GM13976 (cell line): Measurements from ENCODE around the gene PTPRO.

Experiments used
- DNase-seq: peaks from one replicate; pipeline ENCODE4 v3.0.0; 2012; ENCODE audit warnings: low spot score
- in situ Hi-C: fragments of 300-500 bp; cut with MboI; formaldehyde crosslinking; loops from one replicate; pipeline ENCODE4 v1.12.0; 2022; ENCODE audit warnings: low sequenced_read_pairs, mixed read lengths, inconsistent platforms; ENCODE audit not compliant: unreplicated experiment
- TF ChIP-seq, protein P1 (sequence below): IDR thresholded peaks from 2 replicates; pipeline ENCODE4 v1.5.1; 2012; ENCODE audit warnings: borderline replicate concordance, mild to moderate bottlenecking; ENCODE audit not compliant: insufficient read depth; ENCODE audit errors: extremely low read depth, missing control alignments, control extremely low read depth

Gene PTPRO

DNA sequence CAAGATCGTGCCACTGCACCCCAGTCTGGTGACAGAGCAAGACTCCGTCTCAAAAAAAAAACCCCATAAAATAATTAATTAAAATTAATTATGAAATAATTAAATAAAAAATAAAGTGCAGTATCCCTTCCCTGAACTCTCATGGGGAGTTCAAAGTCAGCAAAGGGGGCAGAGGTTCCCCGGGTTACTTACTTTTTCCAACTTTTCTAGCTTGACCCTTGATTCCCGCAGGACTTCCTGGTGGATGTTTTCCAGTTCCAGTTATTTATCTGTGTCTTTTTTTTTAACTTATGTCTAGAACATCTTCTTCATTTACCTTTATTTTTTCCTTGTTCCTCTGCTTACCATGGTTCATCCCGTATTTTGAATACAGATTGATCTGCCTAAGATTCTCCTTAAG, 269.5 kb downstream of the PTPRO start:
- DNase-seq: no peak
- in situ Hi-C loops: no loop called here
- TF ChIP-seq, protein P1, sequence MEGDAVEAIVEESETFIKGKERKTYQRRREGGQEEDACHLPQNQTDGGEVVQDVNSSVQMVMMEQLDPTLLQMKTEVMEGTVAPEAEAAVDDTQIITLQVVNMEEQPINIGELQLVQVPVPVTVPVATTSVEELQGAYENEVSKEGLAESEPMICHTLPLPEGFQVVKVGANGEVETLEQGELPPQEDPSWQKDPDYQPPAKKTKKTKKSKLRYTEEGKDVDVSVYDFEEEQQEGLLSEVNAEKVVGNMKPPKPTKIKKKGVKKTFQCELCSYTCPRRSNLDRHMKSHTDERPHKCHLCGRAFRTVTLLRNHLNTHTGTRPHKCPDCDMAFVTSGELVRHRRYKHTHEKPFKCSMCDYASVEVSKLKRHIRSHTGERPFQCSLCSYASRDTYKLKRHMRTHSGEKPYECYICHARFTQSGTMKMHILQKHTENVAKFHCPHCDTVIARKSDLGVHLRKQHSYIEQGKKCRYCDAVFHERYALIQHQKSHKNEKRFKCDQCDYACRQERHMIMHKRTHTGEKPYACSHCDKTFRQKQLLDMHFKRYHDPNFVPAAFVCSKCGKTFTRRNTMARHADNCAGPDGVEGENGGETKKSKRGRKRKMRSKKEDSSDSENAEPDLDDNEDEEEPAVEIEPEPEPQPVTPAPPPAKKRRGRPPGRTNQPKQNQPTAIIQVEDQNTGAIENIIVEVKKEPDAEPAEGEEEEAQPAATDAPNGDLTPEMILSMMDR: no peak

DNA sequence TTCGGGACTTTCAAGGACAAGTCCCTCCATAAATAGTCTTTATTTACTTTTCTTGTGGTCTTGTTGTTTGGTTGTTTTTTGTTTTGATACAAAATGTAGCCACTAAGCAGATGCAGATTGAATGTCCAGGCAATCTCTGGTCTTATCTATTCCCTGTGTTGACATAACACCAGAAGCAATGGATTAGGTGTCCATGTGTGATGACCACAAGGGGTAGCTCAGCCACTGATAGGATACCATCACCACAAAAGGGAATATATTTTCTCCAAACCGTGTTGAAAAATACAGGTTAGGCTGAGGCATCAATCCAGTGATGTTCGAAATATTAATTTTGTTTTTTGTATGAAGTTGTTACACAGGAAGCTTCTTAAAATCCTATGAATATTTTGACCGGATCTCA, 270.6 kb downstream of the PTPRO start:
- DNase-seq: no peak
- TF ChIP-seq, protein P1: no peak
- in situ Hi-C loops: no loop called here

DNA sequence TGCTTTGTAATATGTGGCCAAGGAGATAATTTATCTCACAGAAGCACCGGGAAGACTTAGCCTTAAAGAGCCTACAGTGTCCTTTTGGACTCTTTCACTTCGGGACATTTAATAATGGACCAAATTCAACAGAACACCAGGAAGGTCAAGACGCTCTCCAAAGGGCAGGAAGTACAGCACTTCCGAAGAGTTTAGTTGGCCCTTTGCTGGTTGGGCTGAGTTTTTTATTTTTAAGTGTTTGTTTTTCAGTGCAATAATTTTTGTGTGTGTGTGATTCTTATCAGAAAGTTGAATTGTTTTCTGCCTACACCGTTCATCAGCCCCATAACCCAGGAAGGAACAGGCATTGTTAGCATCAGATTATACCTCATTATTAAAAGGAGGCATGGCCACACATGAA, 273.9 kb downstream of the PTPRO start:
- DNase-seq: no peak
- TF ChIP-seq, protein P1: no peak
- in situ Hi-C loops: no loop called here

DNA sequence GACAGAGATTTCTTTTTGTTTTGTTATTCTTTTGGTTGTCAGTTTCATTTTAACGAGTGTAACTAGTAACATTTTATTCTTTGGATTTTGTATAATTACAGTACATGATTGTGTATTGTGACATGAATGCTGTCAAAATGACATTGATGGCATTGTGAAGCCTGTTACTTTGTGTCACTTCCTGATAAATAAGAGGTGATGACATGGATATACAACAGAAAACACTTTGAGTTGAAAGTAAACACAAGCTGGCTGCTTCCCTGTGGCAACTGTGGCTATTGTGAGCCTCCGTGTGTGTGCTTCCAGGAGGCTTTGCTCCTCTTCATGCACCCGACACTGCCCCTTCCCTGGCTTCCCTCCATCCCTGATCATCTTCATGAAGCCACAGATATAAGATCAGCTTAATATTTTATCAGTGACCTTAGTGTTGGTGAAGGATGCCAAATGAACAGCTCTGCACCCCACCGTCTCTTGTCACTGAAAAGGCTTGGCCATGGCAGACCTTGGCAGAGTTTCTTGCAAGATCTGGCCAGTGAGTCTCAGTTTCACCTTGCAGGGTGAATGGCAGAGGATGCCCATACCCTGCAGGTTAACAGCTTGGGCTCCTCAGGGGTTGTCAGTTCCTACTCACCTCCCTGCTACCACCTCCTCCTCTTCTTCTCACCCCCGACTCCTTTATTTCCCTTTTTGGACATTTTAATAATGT, 275.0 kb downstream of the PTPRO start:
- in situ Hi-C loops: no loop called here
- no peak for DNase-seq
- TF ChIP-seq, protein P1: no peak

DNA sequence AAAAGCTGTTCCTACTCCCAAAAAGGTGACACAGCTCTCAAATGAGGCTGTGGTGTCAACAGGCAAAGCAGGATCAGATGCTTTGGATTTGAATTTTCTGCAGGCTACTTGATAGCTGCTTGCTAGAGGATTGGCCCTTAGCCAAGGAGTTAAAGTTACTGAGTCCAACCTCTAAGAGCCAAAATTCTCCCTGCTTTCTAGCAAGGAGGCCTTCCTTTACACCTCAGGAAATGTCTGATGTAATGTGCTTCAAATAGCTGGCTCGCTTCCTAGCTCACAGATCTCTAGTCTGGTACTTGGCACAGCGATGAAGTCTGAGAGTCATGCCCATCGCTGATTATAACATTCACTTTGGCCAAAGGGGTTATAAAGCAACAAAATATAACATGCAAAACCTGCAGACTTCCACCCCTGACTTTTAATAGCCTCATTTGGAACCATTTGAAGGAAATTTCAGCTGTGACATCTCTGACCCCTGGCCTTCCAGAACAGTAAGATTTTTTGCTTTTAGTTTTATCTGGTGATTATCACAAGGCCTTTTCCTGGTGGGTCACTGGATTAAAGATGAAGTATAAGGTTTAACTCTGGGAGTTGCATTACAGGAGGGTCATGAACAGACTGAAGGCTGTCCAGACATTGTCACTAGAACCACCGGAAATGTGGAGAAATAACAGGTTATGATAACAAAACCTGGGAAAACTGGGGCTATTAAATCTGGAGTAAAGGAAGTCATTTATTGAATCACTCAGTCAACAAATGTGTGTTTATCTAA, 277.1 kb downstream of the PTPRO start:
- in situ Hi-C loops: no loop called here
- no peak for DNase-seq
- TF ChIP-seq, protein P1: no peak

DNA sequence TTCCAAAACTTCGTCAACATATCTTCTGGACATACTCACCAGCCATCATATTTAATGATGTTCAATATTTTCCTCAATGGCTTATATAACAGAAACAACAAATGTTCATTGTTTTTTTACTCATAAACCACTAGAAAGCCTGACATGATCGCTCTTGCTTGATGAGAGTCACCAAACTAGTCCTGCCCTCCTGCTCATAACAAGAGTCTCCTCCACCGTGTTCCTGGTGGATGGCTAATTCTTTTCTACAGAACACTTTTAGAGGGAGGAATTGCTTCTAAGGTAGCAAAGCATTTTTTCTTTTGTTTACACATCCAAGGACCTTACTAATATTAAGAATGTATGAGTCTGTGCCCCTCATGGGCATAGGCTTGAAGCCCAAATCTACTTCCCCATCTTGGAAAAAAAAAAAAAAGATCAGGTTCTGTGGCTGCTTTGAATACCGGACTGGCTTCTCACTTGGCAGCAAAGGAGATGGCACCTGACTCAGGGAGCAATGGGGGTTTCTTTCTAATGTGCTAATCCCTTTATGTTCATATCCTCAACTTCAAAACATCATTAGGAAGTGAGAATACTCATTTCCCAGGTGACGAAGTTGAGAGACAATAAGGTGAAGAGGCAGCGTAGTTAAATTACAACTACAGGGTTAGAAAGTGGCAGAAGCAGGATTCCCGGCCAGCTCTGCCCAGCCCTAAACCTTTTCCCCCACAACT, 278.1 kb downstream of the PTPRO start:
- in situ Hi-C loops: no loop called here
- TF ChIP-seq, protein P1: no peak

More for the DNA sequence above, 278.1 kb downstream of the PTPRO start:
- DNase-seq: no peak
